ENCODE results near the gene MOK.

MOK gene

GRCh38 chr14:102201776-102202175 is 103.2 kb downstream of the MOK start:
- FAIRE-seq, result no peak

GRCh38 chr14:102201353-102201738 is 103.6 kb downstream of the MOK start:
- FAIRE-seq, result no peak

- no peak for FAIRE-seq
Observed at GRCh38 chr14:102200690-102201352, 104.1 kb downstream of the MOK start.

- no peak for FAIRE-seq
Observed at GRCh38 chr14:102197317-102197853, 107.6 kb downstream of the MOK start.

- FAIRE-seq, result no peak
Observed at GRCh38 chr14:102196902-102197230, 108.1 kb downstream of the MOK start.

GRCh38 chr14:102196039-102196901 is 108.7 kb downstream of the MOK start:
- FAIRE-seq, result no peak

- no peak for FAIRE-seq
Observed at GRCh38 chr14:102195446-102195845, 109.5 kb downstream of the MOK start.

GRCh38 chr14:102194856-102195255 is 110.1 kb downstream of the MOK start:
- no peak for FAIRE-seq

GRCh38 chr14:102192840-102193502 is 112.0 kb downstream of the MOK start:
- no peak for FAIRE-seq

GRCh38 chr14:102189874-102190273 is 115.1 kb downstream of the MOK start:
- FAIRE-seq, result no peak

- no peak for FAIRE-seq
Observed at GRCh38 chr14:102188187-102188586, 116.8 kb downstream of the MOK start.

GRCh38 chr14:102187568-102188001 is 117.4 kb downstream of the MOK start:
- no peak for FAIRE-seq

- FAIRE-seq, result no peak
Observed at GRCh38 chr14:102187044-102187443, 117.9 kb downstream of the MOK start.

- no peak for FAIRE-seq
Observed at GRCh38 chr14:102185360-102185759, 119.6 kb downstream of the MOK start.

- FAIRE-seq, result no peak
Observed at GRCh38 chr14:102184316-102185035, 120.5 kb downstream of the MOK start.

GRCh38 chr14:102183886-102184285 is 121.1 kb downstream of the MOK start:
- FAIRE-seq, result no peak

- FAIRE-seq, result no peak
Observed at GRCh38 chr14:102182936-102183619, 121.9 kb downstream of the MOK start.

GRCh38 chr14:102182190-102182589 is 122.8 kb downstream of the MOK start:
- FAIRE-seq, result no peak

- FAIRE-seq, result no peak
Observed at GRCh38 chr14:102181187-102181586, 123.8 kb downstream of the MOK start.

GRCh38 chr14:102180248-102180998 is 124.5 kb downstream of the MOK start:
- no peak for FAIRE-seq

Measured in TTC549 (cell line).